ENCODE results near the gene BCL11B. TPM values are rescaled to one million over a fixed set of nuclear protein-coding genes. Genes with fewer than 3 reads are reported as not detected.
A peak's percentile ranks its signal among the peaks of the same experiment; 100 is the strongest.

The BCL11B gene
- total and polyA plus RNA-seq, 2 of the 8 experiments (the other 6 are each of a cell fraction or from before 2014, with no cell fraction given): 0.63 to 5.9 TPM

DNA sequence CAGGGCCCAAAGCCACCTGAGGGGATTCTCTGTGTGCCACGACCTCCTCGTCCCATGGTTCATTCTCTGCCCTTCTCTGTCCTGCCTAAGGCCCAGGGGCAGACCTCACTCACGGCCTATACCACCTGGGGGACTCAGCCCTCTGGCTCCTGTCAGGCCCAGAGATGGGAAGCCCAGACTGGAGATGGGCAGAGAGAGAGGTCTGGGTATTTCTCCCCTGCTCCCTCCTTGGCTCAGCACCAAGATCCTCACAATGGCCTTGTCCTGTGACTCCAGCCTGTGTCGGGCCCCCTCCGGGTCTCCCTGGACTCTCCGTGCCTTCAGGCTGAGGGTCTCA lies 46.9 kb upstream of the BCL11B start:
- Histone ChIP-seq H4K20me1 (replicated peaks in 1 of 2; ENCODE audit: control insufficient read depth in 1 of 2, insufficient read depth in 2 of 2, low read length in 2 of 2) (peaks cover 0 to 2% of the 10 kb centered on the region in 2 experiments), H2AFZ (ENCODE audit: low read length) (no peak overlapping the region; the same call in 1 of the 2 replicates), H3K56ac (replicated peaks; ENCODE audit: insufficient read length, low read depth, low read length) (no peak overlapping the region), H3K23me2 (ENCODE audit: low read depth, low read length) (no peaks in the 10 kb centered on the region; the same call in 1 of the 2 replicates), H2BK5ac (ENCODE audit: low read depth, low read length) (0 out of 2 replicates have a peak overlapping the region, but pooled peaks have one; percentile 42), H3K9ac (replicated peaks in 1 of 4; ENCODE audit: extremely low read depth in 1 of 4, low read depth in 3 of 4, low read length in 3 of 4) (no peak overlapping the region), H3K27ac (ENCODE audit: low read depth, low read length) (no peak overlapping the region; the same call in 1 of the 2 replicates), H3K27me3 (replicated peaks in 1 of 4; ENCODE audit: control insufficient read depth in 3 of 4, extremely low read depth in 1 of 4, insufficient read depth in 3 of 4, low read length in 3 of 4) (no peaks in the 10 kb centered on the region; a peak in 2 of 7 replicates), H2BK20ac (ENCODE audit: low read length) (0 out of 2 replicates have a peak overlapping the region, but pooled peaks have one; percentile 84), H3K79me2 (ENCODE audit: control insufficient read depth in 1 of 2, insufficient read depth in 2 of 2, low read length in 2 of 2) (no peaks in the 10 kb centered on the region), H2BK120ac (replicated peaks; ENCODE audit: low read depth, low read length) (no peak overlapping the region), H3K4me3 (ENCODE audit: extremely low read depth in 1 of 4, insufficient read depth in 2 of 4, low read depth in 3 of 4, low read length in 4 of 4) (no peak overlapping the region), H3K23ac (ENCODE audit: insufficient read length) (no peak overlapping the region), H3K4me1 (replicated peaks in 1 of 4; ENCODE audit: control insufficient read depth in 3 of 4, insufficient read depth in 4 of 4, low read length in 3 of 4) (peaks cover 0 to 14% (median 6%) of the 10 kb centered on the region in 4 experiments; a peak in 6 of 7 replicates), H3K36me3 (ENCODE audit: control insufficient read depth in 2 of 4, insufficient read depth in 4 of 4, low read length in 3 of 4) (no peaks in the 10 kb centered on the region), H3K4ac (replicated peaks; ENCODE audit: insufficient read length, low read depth, low read length) (no peak overlapping the region), H2AK5ac (ENCODE audit: low read depth, low read length) (no peak overlapping the region), H3K18ac (ENCODE audit: extremely low read depth, low read length) (peak overlapping the region; percentile 29; the same call in 1 of the 2 replicates), H3K79me1 (ENCODE audit: low read depth, low read length) (no peaks in the 10 kb centered on the region), H3K14ac (ENCODE audit: insufficient read length) (no peak overlapping the region), H3K4me2 (ENCODE audit: insufficient read depth in 1 of 2, low read depth in 2 of 2, low read length in 2 of 2) (no peak overlapping the region), H4K8ac (ENCODE audit: extremely low read depth, insufficient read depth, low read length) (no peak overlapping the region; the same call in 1 of the 2 replicates), H4K91ac (replicated peaks; ENCODE audit: insufficient read length, low read length) (no peak overlapping the region), H2BK15ac (ENCODE audit: low read length) (no peak overlapping the region; the same call in 1 of the 2 replicates), H3K9me3 (ENCODE audit: insufficient read depth in 2 of 2, low read depth in 1 of 2, low read length in 1 of 2) (no peaks in the 10 kb centered on the region), H2BK12ac (ENCODE audit: low read depth, low read length) (0 out of 2 replicates have a peak overlapping the region, but pooled peaks have one; percentile 50), H4K5ac (ENCODE audit: insufficient read length, low read depth, low read length) (no peak overlapping the region)
- peak in 1 of 2 experiments; percentile 48 for DNase-seq (ENCODE audit: low read depth in 1 of 2, low spot score in 2 of 2)
- POLR2A ChIA-PET (ENCODE audit: partially characterized antibody): no interaction called here
- 74% methylated on average over 6 of the region's 6 CpGs; no CpG with 5 or more reads in 1 of the 2 experiments for WGBS, 2 experiments (ENCODE audit: extremely low coverage in 1 of 2, insufficient coverage in 1 of 2, insufficient read length in 1 of 2, insufficient replicate concordance in 2 of 2, low coverage in 1 of 2, low lambda C conversion rate in 2 of 2, missing lambda C conversion rate in 1 of 2)
- no peak for FAIRE-seq
- TF ChIP-seq RXRA (IDR thresholded peaks at IDR 0.05; ENCODE audit: insufficient read depth, low read depth, low read length) (no peak), EZH2 (IDR thresholded peaks at IDR 0.05; ENCODE audit: low read depth, low read length, severe bottlenecking) (no peak), CHD2 (IDR thresholded peaks at IDR 0.05; ENCODE audit: low read length) (no peak)
- CTCF ChIA-PET (ENCODE audit: partially characterized antibody): interaction anchor here (1.0 to 3.3 kb wide), 15 partner anchors 9 to 144 kb away, joined by 3 to 29 read pairs (median 7); no protein-coding TSS in a partner anchor

Measured in H1 (cell line).